NAMALWA (cell line): ENCODE results near the gene PHLPP2.
"Not testable (repeated sequence)": the region's sequence is repeated elsewhere in the genome, so short reads cannot be mapped to it uniquely, and the experiment has no call there.

Source experiments
- DNase-seq: peaks from one replicate; pipeline ENCODE4 v3.0.0-alpha.2; 2015; ENCODE audit warnings: low spot score

PHLPP2 gene

DNA sequence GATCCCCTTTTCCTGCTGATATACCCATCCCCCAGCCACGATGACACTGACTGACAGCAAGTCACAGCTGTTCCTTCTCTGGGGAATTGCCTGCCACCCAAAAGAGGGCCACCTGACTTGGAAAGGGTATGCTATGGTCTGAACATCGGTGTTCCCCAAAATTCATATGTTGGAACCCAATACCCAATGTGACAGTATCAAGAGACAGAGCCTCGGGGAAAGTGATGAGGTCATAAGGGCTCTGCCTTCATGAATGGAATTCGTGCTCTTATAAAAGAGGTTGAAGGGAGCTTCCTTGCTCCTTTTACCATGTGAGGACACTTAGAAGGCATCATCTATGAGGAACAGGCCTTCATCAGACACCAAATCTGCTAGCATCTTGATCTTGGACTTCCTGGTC, 106.1 kb downstream of the PHLPP2 start:
- DNase-seq: no peak

DNA sequence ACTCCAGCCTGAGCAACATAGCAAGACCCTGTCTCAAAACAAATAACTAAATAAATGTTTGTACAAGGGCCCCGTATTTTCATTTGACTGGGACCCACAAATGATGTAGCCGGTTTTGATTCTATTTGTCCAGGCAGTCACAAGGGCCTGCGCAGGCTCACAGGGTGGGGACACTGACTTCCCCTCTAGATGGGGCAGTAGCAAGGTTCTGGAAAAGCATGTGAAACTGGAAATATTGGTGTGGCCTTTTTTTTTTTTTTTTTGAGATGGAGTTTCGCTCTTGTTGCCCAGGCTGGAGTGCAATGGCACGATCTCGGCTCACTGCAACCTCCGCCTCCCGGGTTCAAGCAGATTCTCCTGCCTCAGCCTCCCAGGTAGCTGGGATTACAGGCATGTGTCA, 109.5 kb downstream of the PHLPP2 start:
- DNase-seq: not testable (repeated sequence)

DNA sequence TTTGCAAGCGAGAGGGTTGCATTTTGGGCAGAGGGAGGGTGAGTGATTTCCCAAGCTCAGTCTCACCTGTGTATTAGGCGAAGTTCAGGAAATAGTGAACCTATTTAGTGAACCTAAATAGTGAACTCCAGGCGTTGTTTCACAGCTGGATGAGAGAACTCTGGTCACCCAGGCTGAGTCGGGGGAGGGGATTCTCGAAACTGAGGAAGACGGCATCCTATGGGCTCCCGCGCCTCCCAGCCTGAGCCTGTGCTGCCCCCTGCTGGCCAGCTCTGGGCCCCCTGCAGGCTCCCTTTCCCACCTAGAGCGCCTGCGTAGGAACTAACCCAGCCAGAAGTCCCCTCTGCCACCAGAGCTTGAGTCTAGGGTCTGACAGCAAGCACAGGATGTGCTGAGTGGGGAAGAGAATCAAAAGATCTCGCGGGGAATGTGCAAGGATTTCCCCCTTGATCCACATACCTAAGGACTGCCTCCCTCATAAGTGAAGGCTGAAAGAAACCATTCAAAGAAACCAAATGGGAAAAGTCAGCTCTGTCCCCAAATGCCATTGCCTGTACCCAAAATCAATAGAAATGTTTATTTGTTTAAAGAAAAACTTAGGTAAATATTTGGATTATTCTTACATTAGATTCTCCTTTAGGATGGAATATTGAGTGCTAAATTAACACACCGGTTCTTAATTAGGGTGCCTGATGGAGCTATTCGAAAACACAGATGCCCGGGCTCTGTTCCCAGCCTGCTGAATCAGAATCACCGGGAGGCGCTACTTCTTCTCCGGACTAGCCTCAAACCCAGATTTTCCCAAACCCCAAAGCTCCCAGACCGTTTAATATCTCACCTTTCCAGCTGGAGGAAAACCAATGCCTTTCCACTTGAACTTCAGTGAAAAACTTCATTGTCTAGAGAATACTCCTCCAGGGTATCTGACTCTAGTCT, 113.3 kb downstream of the PHLPP2 start:
- DNase-seq: peak; percentile 80

DNA sequence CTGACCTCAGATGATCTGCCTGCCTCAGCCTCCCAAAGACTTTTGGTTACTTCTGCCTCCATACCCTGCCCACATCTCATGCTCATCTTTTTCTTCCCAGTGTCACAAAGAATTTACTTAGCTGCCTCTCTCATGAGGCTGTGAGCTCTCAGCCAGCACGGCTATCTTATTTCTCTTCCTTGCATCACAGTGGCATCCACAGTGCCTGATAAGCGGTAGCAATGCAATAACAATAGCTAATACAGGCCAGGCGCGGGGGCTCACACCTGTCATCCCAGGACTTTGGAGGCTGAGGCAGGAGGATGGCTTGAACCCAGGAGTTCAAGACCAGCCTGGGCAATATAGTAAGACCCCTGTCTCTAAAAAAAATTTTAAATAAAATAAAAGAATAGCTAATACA, 114.1 kb downstream of the PHLPP2 start:
- DNase-seq: no peak

DNA sequence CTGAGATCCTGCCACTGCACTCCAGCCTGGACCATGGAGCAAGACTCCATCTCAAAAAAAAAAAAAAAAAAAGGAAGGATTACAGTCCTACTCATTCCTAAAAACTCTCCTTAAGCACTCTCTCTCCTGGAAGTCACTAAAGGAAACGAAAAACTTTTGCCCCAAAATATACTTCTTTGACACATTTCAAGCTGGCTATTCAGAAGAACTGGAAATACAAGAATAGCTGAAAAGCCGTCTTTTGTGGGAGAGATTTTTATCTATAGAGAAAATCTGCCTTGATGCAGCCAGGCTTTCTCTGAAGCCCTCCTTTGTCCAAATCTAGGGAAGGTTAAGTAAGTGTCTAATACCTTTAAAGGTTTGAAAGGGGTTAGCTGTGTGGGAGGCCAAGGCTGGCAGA, 115.4 kb downstream of the PHLPP2 start:
- DNase-seq: no peak

DNA sequence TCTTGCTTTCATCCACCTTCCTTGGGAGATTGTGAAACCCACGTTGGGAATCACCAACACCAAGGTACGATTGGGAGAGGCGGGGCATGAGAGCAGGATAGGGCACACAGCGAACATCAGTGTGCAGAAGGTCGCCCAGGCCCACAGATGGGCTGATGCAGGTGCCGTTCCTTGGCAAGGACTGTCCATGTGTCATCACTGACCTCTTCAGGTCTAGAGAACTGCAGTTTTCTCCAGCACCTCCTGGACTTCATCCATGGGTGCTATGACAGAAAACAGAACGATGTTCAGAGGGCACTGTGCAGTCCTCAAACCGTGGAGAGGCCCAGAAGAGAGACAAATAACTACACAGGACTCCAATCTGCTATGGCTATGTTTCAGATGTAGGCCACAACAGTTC, 123.7 kb downstream of the PHLPP2 start:
- no peak for DNase-seq

DNA sequence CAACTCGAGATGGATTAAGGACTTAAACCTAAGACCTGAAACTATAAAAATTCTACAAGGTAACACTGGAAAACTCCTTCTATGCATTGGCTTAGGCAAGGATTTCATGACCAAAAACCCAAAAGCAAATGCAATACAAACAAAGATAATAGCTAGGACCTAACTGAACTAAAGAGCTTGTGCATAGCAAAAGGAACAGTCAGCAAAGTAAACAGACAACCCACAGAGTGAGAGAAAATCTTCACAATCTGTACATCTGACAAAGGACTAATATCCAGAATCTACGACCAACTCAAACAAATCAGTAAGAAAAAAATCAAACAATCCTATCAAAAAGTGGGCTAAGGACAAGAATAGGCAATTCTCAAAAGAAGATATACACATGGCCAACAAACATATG, 126.1 kb downstream of the PHLPP2 start:
- not testable (repeated sequence) for DNase-seq

DNA sequence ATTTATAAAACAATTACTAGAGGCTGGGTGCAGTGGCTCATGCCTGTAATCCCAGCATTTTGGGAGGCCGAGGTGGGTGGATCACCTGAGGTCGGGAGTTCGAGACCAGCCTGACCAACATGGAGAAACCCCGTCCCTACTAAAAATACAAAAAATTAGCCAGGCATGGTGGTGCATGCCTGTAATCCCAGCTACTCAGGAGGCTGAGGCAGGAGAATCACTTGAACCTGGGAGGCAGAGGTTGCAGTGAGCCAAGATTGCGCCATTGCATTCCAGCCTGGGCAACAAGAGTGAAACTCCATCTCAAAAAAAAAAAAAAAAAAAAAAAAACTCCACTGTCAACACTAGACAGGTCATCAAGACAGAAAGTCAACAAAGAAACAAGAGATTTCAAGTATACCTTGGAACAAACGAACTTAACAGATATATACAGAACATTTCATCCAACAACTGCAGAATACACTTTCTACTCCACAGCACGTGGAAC, 129.1 kb downstream of the PHLPP2 start:
- not testable (repeated sequence) for DNase-seq
